Common myeloid progenitor, CD34-positive (primary cell): ENCODE results near the gene SF1.
A peak's percentile ranks its signal among the peaks of the same experiment; 100 is the strongest.

Experiments used
- CTCF ChIA-PET: fragments of 350-600 bp; sonication (Branson Sonifier 250); formaldehyde crosslinking; loops from one replicate; lab custom pipeline; 2021; ENCODE audit warnings: antibody characterized with exemption; lab: Charles Lee
- POLR2A ChIA-PET: fragments of 350-600 bp; sonication (Branson Sonifier 250); formaldehyde crosslinking; loops from one replicate; lab custom pipeline; 2021; ENCODE audit warnings: antibody characterized with exemption; lab: Charles Lee
- DNase-seq, 3 donors: peaks; one replicate each; pipeline versions ENCODE4 v3.0.0 to v3.0.0-alpha.2; 2013
- H3K27ac ChIP-seq, 2 experiments: 1 replicate in 1 of 2; 2 replicates in 1 of 2; pipeline ENCODE4 v1.7.0; 2013; ENCODE audit warnings: inconsistent platforms in 2 of 2, low read length in 2 of 2, mild to moderate bottlenecking in 2 of 2, low read depth in 1 of 2, moderate library complexity in 1 of 2; ENCODE audit not compliant: severe bottlenecking in 2 of 2, insufficient read depth in 1 of 2, poor library complexity in 1 of 2
- H3K27me3 ChIP-seq, 5 experiments: replicated peaks in 2 of 5; 1 replicate in 3 of 5; 2 replicates in 2 of 5; pipeline versions ENCODE4 v1.6.1 to v1.7.0; 2013; ENCODE audit warnings: low read length in 4 of 5, mild to moderate bottlenecking in 2 of 5, moderate library complexity in 2 of 5, inconsistent platforms in 1 of 5; ENCODE audit not compliant: insufficient read depth in 5 of 5, control insufficient read depth in 4 of 5
- H3K36me3 ChIP-seq, 4 experiments: 1 replicate in 2 of 4; 2 replicates in 2 of 4; pipeline versions ENCODE4 v1.6.1 to v1.7.0; 2013; ENCODE audit warnings: low read length in 3 of 4, control low read depth in 1 of 4, mild to moderate bottlenecking in 1 of 4; ENCODE audit not compliant: control insufficient read depth in 4 of 4, insufficient read depth in 4 of 4
- H3K4me1 ChIP-seq, 4 experiments: 1 replicate in 3 of 4; 2 replicates in 1 of 4; pipeline versions ENCODE4 v1.6.1 to v1.7.1; 2013; ENCODE audit warnings: low read length in 3 of 4, mild to moderate bottlenecking in 3 of 4, control low read depth in 1 of 4, inconsistent platforms in 1 of 4, moderate library complexity in 1 of 4; ENCODE audit not compliant: control insufficient read depth in 4 of 4, insufficient read depth in 4 of 4; ENCODE audit errors: control extremely low read depth in 1 of 4
- H3K4me3 ChIP-seq, 7 experiments: 1 replicate in 4 of 7; 2 replicates in 3 of 7; pipeline versions ENCODE4 v1.5.1 to v1.7.0; 2013; ENCODE audit warnings: mild to moderate bottlenecking in 7 of 7, low read length in 6 of 7, moderate library complexity in 6 of 7, inconsistent platforms in 2 of 7, low read depth in 2 of 7, control low read depth in 1 of 7; ENCODE audit not compliant: insufficient read depth in 4 of 7, control insufficient read depth in 1 of 7; ENCODE audit errors: extremely low read depth in 1 of 7
- H3K9me3 ChIP-seq, 5 experiments: 1 replicate in 4 of 5; 2 replicates in 1 of 5; pipeline versions ENCODE4 v1.6.1 to v1.7.1; 2013; ENCODE audit warnings: low read length in 4 of 5, mild to moderate bottlenecking in 2 of 5, inconsistent platforms in 1 of 5, low read depth in 1 of 5, moderate library complexity in 1 of 5; ENCODE audit not compliant: control insufficient read depth in 4 of 5, insufficient read depth in 2 of 5; ENCODE audit errors: control extremely low read depth in 1 of 5
- WGBS: methylation state at CpG from one replicate; pipeline ENCODE4 v1.1.5; 2013; ENCODE audit not compliant: insufficient coverage; 5-methylcytosine and 5-hydroxymethylcytosine counted together

The SF1 gene

GRCh38 chr11:64753380-64754123 is 24.8 kb downstream of the SF1 start:
- CTCF ChIA-PET: interaction anchor here (1.1 to 20.1 kb wide), 4 partner anchors 9 to 10 kb away, joined by 3 to 345 read pairs (median 174); partner anchors contain the start of genes PYGM and RASGRP2
- POLR2A ChIA-PET: interaction anchor here (2.0 kb wide), 1 partner anchor 11 kb away, joined by 9 read pairs; no protein-coding TSS in a partner anchor

GRCh38 chr11:64753019-64753379 is 25.3 kb downstream of the SF1 start:
- POLR2A ChIA-PET: interaction anchor here (1.4 to 2.0 kb wide), 2 partner anchors 9 to 12 kb away, joined by 9 read pairs; no protein-coding TSS in a partner anchor
- CTCF ChIA-PET: interaction anchor here (1.1 to 17.7 kb wide), 2 partner anchors 8 to 11 kb away, joined by 3 to 345 read pairs; partner anchors contain the start of gene PYGM
- 96% methylated on average over 7 of the region's 7 CpGs for WGBS
- no peaks in the 10 kb centered on the region for H3K9me3 ChIP-seq
- H3K27me3 ChIP-seq: no peaks in the 10 kb centered on the region
- no peak overlapping the region for H3K27ac ChIP-seq
- H3K36me3 ChIP-seq: no peaks in the 10 kb centered on the region
- no peak overlapping the region for H3K4me3 ChIP-seq
- H3K4me1 ChIP-seq: peaks cover 0 to 4% (median 1%) of the 10 kb centered on the region in 4 experiments
- no peak for DNase-seq

More at GRCh38 chr11:64753380-64754123, 24.8 kb downstream of the SF1 start:
- Histone ChIP-seq H3K9me3 (no peaks in the 10 kb centered on the region), H3K27ac (no peak overlapping the region), H3K36me3 (no peaks in the 10 kb centered on the region), H3K4me3 (no peak overlapping the region), H3K27me3 (no peaks in the 10 kb centered on the region), H3K4me1 (peaks cover 0 to 4% (median 1%) of the 10 kb centered on the region in 4 experiments)
- DNase-seq: peak in 1 of 3 donors; percentile 27
- 98% methylated on average over 32 of the region's 43 CpGs for WGBS

DNA sequence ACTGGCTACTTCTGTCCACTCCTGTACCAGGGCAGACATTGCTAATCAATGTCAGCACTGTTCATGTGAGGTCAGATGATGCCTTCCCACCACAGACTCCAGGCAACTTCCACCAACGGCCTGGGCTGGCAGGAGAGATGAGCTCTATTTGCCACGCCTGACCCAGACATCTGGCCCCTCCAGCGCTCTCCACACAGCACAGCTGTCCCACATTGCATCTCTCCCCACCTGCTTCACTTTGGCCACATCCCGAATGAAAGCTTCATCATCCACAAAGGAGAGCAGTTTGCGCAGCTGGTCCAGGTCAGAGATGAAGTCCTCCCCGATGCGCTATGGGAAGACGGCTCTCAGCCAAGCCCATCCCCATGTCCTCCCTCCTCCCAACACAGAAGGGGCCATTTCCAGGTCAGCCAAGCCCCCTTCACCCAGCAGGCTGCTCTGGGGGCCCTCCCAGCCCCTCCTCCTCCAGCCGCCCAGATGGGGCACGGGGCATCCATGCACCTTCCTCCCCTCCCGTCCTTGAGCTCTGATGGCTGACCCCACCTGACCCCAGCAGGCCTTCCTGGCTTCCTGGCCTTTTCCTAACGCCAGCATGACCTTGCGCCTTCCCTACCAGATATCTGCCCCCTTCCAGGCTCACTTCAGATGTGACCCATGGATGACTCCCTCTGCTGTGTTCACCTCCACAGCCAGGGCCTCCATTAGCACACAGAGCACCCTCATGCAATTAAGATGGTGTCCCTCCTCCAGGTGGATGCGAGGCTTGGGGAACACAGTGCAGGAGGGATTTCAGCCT is 26.0 kb downstream of the SF1 start:
- CTCF ChIA-PET: interaction anchor here (0.6 to 17.7 kb wide), 5 partner anchors 8 to 32 kb away, joined by 3 to 345 read pairs (median 3); partner anchors contain the start of gene PYGM
- DNase-seq: no peak
- POLR2A ChIA-PET: interaction anchor here (0.5 to 2.0 kb wide), 3 partner anchors 9 to 12 kb away, joined by 3 to 9 read pairs (median 9); partner anchors contain the start of gene RASGRP2
- Histone ChIP-seq H3K36me3 (no peaks in the 10 kb centered on the region), H3K4me1 (peaks cover 0 to 7% (median 1%) of the 10 kb centered on the region in 4 experiments), H3K27ac (no peak overlapping the region), H3K27me3 (no peaks in the 10 kb centered on the region), H3K9me3 (no peaks in the 10 kb centered on the region), H3K4me3 (no peak overlapping the region)
- 97% methylated on average over 13 of the region's 14 CpGs for WGBS

- ChIA-PET CTCF (interaction anchor here (0.6 to 17.7 kb wide), 4 partner anchors 9 to 33 kb away, joined by 3 to 345 read pairs (median 6); partner anchors contain the start of gene PYGM), POLR2A (interaction anchor here (0.5 to 2.0 kb wide), 3 partner anchors 8 to 13 kb away, joined by 3 to 9 read pairs (median 9); partner anchors contain the start of gene RASGRP2)
- WGBS: 92% methylated on average over 8 of the region's 9 CpGs
- H3K4me1 ChIP-seq: peaks cover 0 to 15% (median 6%) of the 10 kb centered on the region in 4 experiments
- no peak overlapping the region for H3K4me3 ChIP-seq
- no peaks in the 10 kb centered on the region for H3K9me3 ChIP-seq
- H3K27me3 ChIP-seq: no peaks in the 10 kb centered on the region
- no peak overlapping the region for H3K27ac ChIP-seq
- H3K36me3 ChIP-seq: no peaks in the 10 kb centered on the region
- DNase-seq: no peak
Measured at GRCh38 chr11:64751580-64751979, 26.8 kb downstream of the SF1 start.

DNA sequence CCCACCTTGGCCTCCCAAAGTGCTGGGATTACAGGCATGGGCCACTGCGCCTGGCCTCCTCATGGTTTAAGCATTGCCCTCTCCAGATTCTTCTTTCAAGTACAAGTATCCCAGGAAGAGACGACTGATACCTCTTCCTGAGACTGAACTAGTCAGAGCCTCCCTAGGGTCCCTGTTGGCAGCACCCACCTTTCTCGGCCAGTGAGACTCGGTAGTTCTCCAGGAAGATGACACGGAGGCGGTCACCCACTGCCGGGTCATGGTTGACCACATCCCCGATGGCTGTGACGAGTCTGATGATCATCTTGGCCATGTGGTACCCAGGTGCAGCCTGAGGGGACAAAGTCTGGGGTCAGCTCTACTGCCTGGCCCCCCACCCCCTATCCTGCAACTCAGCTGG is 27.2 kb downstream of the SF1 start:
- H3K4me1 ChIP-seq: peaks cover 0 to 19% (median 10%) of the 10 kb centered on the region in 4 experiments
- H3K4me3 ChIP-seq: no peak overlapping the region
- no peak for DNase-seq
- no peaks in the 10 kb centered on the region for H3K9me3 ChIP-seq
- POLR2A ChIA-PET: interaction anchor here (2.0 kb wide), 1 partner anchor 13 kb away, joined by 9 read pairs; no protein-coding TSS in a partner anchor
- no peak overlapping the region for H3K27ac ChIP-seq
- 98% methylated on average over 7 of the region's 9 CpGs for WGBS
- no peaks in the 10 kb centered on the region for H3K36me3 ChIP-seq
- no peaks in the 10 kb centered on the region for H3K27me3 ChIP-seq
- CTCF ChIA-PET: interaction anchor here (1.6 to 17.7 kb wide), 3 partner anchors 8 to 33 kb away, joined by 3 to 345 read pairs (median 8); partner anchors contain the start of gene PYGM

- Histone ChIP-seq H3K4me3 (no peak overlapping the region), H3K36me3 (no peaks in the 10 kb centered on the region), H3K4me1 (peaks cover 0 to 25% (median 15%) of the 10 kb centered on the region in 4 experiments), H3K9me3 (no peaks in the 10 kb centered on the region), H3K27ac (no peak overlapping the region), H3K27me3 (no peaks in the 10 kb centered on the region)
- DNase-seq: peak in 2 of 3 donors; percentile 28 to 39
- ChIA-PET POLR2A (interaction anchor here (0.7 kb wide), 1 partner anchor 310 kb away, joined by 3 read pairs; no protein-coding TSS in a partner anchor), CTCF (interaction anchor here (1.6 to 17.7 kb wide), 3 partner anchors 13 to 34 kb away, joined by 3 to 345 read pairs (median 3); partner anchors contain the start of gene PYGM)
- 97% methylated on average over 8 of the region's 13 CpGs for WGBS
Measured at GRCh38 chr11:64750361-64751054, 27.8 kb downstream of the SF1 start.
